HepG2 (cell line): Measurements from ENCODE around the gene VPS9D1. TPM values are rescaled to one million over a fixed set of nuclear protein-coding genes. Genes with fewer than 3 reads are reported as not detected.
A peak's percentile ranks its signal among the peaks of the same experiment; 100 is the strongest.

Source experiments
- ARNT2 ChIP-seq: sonication (generic); formaldehyde crosslinking; IDR thresholded peaks from 2 replicates; pipeline ENCODE4 v1.8.0; 2022; ENCODE audit warnings: mild to moderate bottlenecking, low read depth, missing genetic modification reagents, moderate library complexity
- ATF7 ChIP-seq, 2 experiments: fragments of 450-650 bp in 1 of 2; sonication (generic) in 1 of 2; formaldehyde crosslinking in 1 of 2; IDR thresholded peaks; 2 replicates each; pipeline versions ENCODE4 v1.4.0 to v1.6.1; 2016 to 2020; ENCODE audit warnings: antibody characterized with exemption in 1 of 2, mild to moderate bottlenecking in 1 of 2, missing genetic modification reagents in 1 of 2
- FOXO1 ChIP-seq: sonication (generic); formaldehyde crosslinking; IDR thresholded peaks from 2 replicates; pipeline ENCODE4 v1.4.0; 2020; ENCODE audit warnings: missing genetic modification reagents
- MED13 ChIP-seq: sonication (generic); formaldehyde crosslinking; IDR thresholded peaks from 2 replicates; pipeline ENCODE4 v1.5.0; 2020; ENCODE audit warnings: missing genetic modification reagents
- NCOA2 ChIP-seq: sonication (generic); formaldehyde crosslinking; IDR thresholded peaks from 2 replicates; pipeline ENCODE4 v1.8.0; 2022; ENCODE audit warnings: inconsistent platforms
- NFYC ChIP-seq: IDR thresholded peaks from 2 replicates; pipeline ENCODE4 v1.6.1; 2016; ENCODE audit warnings: missing genetic modification reagents, missing compliant biosample characterization
- NONO ChIP-seq, 2 experiments: fragments of 450-650 bp in 1 of 2; sonication (generic) in 1 of 2; formaldehyde crosslinking in 1 of 2; IDR thresholded peaks in 1 of 2; conservative IDR thresholded peaks in 1 of 2; 2 replicates each; pipeline versions ENCODE4 v1.6.1 to v1.8.0; 2017 to 2022; ENCODE audit warnings: mild to moderate bottlenecking in 1 of 2, missing genetic modification reagents in 1 of 2, moderate library complexity in 1 of 2
- PLRG1 ChIP-seq: fragments of 450-650 bp; conservative IDR thresholded peaks from 2 replicates; pipeline ENCODE4 v1.6.1; 2016
- SIX1 ChIP-seq: sonication (generic); formaldehyde crosslinking; IDR thresholded peaks from 2 replicates; pipeline ENCODE4 v1.4.0; 2020; ENCODE audit warnings: missing genetic modification reagents, borderline replicate concordance
- SIX4 ChIP-seq: sonication (generic); formaldehyde crosslinking; IDR thresholded peaks from 2 replicates; pipeline ENCODE4 v1.4.0; 2020; ENCODE audit warnings: missing genetic modification reagents
- SMARCC2 ChIP-seq: fragments of 450-650 bp; IDR thresholded peaks from 2 replicates; pipeline ENCODE4 v1.6.1; 2017; ENCODE audit warnings: antibody characterized with exemption, mild to moderate bottlenecking
- TCF7 ChIP-seq: sonication (generic); IDR thresholded peaks from 2 replicates; pipeline ENCODE4 v1.6.1; 2016; ENCODE audit warnings: antibody characterized with exemption, low read depth
- ZBTB21 ChIP-seq: sonication (generic); formaldehyde crosslinking; IDR thresholded peaks from 2 replicates; pipeline ENCODE4 v1.4.0; 2020; ENCODE audit warnings: missing genetic modification reagents
- ZBTB38 ChIP-seq: sonication (generic); formaldehyde crosslinking; IDR thresholded peaks from 2 replicates; pipeline ENCODE4 v1.5.1; 2020; ENCODE audit warnings: mild to moderate bottlenecking, missing genetic modification reagents
- ZFP36L2 ChIP-seq: sonication (generic); formaldehyde crosslinking; IDR thresholded peaks from 2 replicates; pipeline ENCODE4 v1.4.0; 2020; ENCODE audit warnings: missing genetic modification reagents
- ZNF12 ChIP-seq: sonication (generic); formaldehyde crosslinking; IDR thresholded peaks from 2 replicates; pipeline ENCODE4 v1.5.0; 2020; ENCODE audit warnings: missing genetic modification reagents
- ZNF230 ChIP-seq: sonication (generic); formaldehyde crosslinking; IDR thresholded peaks from 2 replicates; pipeline ENCODE4 v1.4.0; 2020; ENCODE audit warnings: mild to moderate bottlenecking, missing genetic modification reagents
- ZNF3 ChIP-seq: IDR thresholded peaks from 2 replicates; pipeline ENCODE4 v1.7.0; 2017; ENCODE audit warnings: inconsistent platforms
- ZNF414 ChIP-seq: sonication (generic); formaldehyde crosslinking; IDR thresholded peaks from 2 replicates; pipeline ENCODE4 v1.5.0; 2020; ENCODE audit warnings: missing genetic modification reagents
- ZNF431 ChIP-seq: sonication (generic); formaldehyde crosslinking; IDR thresholded peaks from 2 replicates; pipeline ENCODE4 v1.9.0; 2022; ENCODE audit warnings: missing genetic modification reagents, low read depth, mild to moderate bottlenecking, borderline replicate concordance
- ZNF441 ChIP-seq: sonication (generic); formaldehyde crosslinking; IDR thresholded peaks from 2 replicates; pipeline ENCODE4 v1.7.0; 2021; ENCODE audit warnings: missing genetic modification reagents, borderline replicate concordance
- ZNF572 ChIP-seq: sonication (generic); formaldehyde crosslinking; IDR thresholded peaks from 2 replicates; pipeline ENCODE4 v1.5.1; 2020; ENCODE audit warnings: mild to moderate bottlenecking, missing genetic modification reagents
- polyA plus RNA-seq, 8 experiments: library from polyadenylated mRNA; depleted of rRNA in 3 of 8; stranded (reverse) in 7 of 8; unstranded in 1 of 8; fragments of >200 nt; fragmentation: Illumina TruSeq in 4 of 8; extraction: Trizol in 4 of 8; gene quantifications; 2 replicates each; pipeline versions ENCODE4 v1.2.1 to v1.2.3, GENCODE V29; 2011 to 2016; ENCODE audit warnings: low read depth in 4 of 8, missing spikeins in 1 of 8, mixed read lengths in 1 of 8; ENCODE audit not compliant: insufficient read depth in 1 of 8
- total RNA-seq, 5 experiments: library from RNA; depleted of rRNA; stranded (reverse); fragments of >200 nt; fragmentation: Illumina TruSeq; extraction: Trizol; gene quantifications; 2 replicates each; pipeline ENCODE4 v1.2.3, GENCODE V29; 2016; ENCODE audit warnings: low read depth in 1 of 5
- TF ChIP-seq, protein P1 (sequence below): sonication (generic); formaldehyde crosslinking; IDR thresholded peaks from 2 replicates; pipeline ENCODE4 v1.4.0; 2020; ENCODE audit warnings: missing genetic modification reagents, borderline replicate concordance
- TF ChIP-seq, protein P2 (sequence below): sonication (generic); formaldehyde crosslinking; IDR thresholded peaks from 2 replicates; pipeline ENCODE4 v1.5.0; 2020; ENCODE audit warnings: mild to moderate bottlenecking, missing genetic modification reagents

VPS9D1 gene
- total and polyA plus RNA-seq, 2 of the 13 experiments (the other 11 are each of a cell fraction or from before 2014, with no cell fraction given) = 10.1 to 13.2 TPM

GRCh38 chr16:89720551-89720812, 216 bp downstream of the VPS9D1 start (continued):
- TF ChIP-seq ZNF431 (CRISPR knock-in tag) = no peak
- no peak for TF ChIP-seq FOXO1
- no peak for TF ChIP-seq ZNF12 (CRISPR knock-in tag)
- no peak for TF ChIP-seq SIX4 (CRISPR knock-in tag)
- no peak for TF ChIP-seq PLRG1
- TF ChIP-seq ZNF414 (CRISPR knock-in tag) = no peak
- no peak for TF ChIP-seq ZBTB38 (CRISPR knock-in tag)
- TF ChIP-seq NONO (IDR thresholded peaks at IDR 0.05) = no peak
- 0 out of 2 replicates have a peak, but pooled peaks have one; percentile 5 for TF ChIP-seq NONO (CRISPR knock-in tag; conservative IDR thresholded peaks at IDR 0.05)
- TF ChIP-seq ZBTB21 (CRISPR knock-in tag) = no peak
- no peak for TF ChIP-seq ZFP36L2
- no peak for TF ChIP-seq SMARCC2
- no peak for TF ChIP-seq ARNT2 (CRISPR knock-in tag)
- TF ChIP-seq, protein P1, sequence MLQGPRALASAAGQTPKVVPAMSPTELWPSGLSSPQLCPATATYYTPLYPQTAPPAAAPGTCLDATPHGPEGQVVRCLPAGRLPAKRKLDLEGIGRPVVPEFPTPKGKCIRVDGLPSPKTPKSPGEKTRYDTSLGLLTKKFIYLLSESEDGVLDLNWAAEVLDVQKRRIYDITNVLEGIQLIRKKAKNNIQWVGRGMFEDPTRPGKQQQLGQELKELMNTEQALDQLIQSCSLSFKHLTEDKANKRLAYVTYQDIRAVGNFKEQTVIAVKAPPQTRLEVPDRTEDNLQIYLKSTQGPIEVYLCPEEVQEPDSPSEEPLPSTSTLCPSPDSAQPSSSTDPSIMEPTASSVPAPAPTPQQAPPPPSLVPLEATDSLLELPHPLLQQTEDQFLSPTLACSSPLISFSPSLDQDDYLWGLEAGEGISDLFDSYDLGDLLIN (CRISPR knock-in tag) = no peak
- TF ChIP-seq ZNF441 (CRISPR knock-in tag) = peak; percentile 51; the same call in 1 of the 2 replicates
- no peak for TF ChIP-seq ZNF572 (CRISPR knock-in tag)
- no peak for TF ChIP-seq ZNF3 (CRISPR knock-in tag)
- TF ChIP-seq, protein P2, sequence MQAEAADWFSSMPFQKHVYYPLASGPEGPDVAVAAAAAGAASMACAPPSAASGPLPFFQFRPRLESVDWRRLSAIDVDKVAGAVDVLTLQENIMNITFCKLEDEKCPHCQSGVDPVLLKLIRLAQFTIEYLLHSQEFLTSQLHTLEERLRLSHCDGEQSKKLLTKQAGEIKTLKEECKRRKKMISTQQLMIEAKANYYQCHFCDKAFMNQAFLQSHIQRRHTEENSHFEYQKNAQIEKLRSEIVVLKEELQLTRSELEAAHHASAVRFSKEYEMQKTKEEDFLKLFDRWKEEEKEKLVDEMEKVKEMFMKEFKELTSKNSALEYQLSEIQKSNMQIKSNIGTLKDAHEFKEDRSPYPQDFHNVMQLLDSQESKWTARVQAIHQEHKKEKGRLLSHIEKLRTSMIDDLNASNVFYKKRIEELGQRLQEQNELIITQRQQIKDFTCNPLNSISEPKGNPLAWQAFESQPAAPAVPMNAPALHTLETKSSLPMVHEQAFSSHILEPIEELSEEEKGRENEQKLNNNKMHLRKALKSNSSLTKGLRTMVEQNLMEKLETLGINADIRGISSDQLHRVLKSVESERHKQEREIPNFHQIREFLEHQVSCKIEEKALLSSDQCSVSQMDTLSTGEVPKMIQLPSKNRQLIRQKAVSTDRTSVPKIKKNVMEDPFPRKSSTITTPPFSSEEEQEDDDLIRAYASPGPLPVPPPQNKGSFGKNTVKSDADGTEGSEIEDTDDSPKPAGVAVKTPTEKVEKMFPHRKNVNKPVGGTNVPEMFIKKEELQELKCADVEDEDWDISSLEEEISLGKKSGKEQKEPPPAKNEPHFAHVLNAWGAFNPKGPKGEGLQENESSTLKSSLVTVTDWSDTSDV = no peak
- TF ChIP-seq ZNF230 (CRISPR knock-in tag) = no peak; the same call in 1 of the 2 replicates
- TF ChIP-seq NFYC (CRISPR knock-in tag) = no peak
- TF ChIP-seq SIX1 = no peak
- no peak for TF ChIP-seq ATF7 (IDR thresholded peaks at IDR 0.05)
- TF ChIP-seq ATF7 (CRISPR knock-in tag; IDR thresholded peaks at IDR 0.05) = no peak
- TF ChIP-seq TCF7 = no peak
- no peak for TF ChIP-seq MED13 (CRISPR knock-in tag)
- TF ChIP-seq NCOA2 (CRISPR knock-in tag) = no peak
